ENCODE results near the gene OR10H4. TPM values are rescaled to one million over a fixed set of nuclear protein-coding genes. Genes with fewer than 3 reads are reported as not detected.

Gene OR10H4
- total and polyA plus RNA-seq, 2 of the 8 experiments (the other 6 are each of a cell fraction or from before 2014, with no cell fraction given), result not detected

GRCh38 chr19:15986701-15987100 is 37.9 kb downstream of the OR10H4 start:
- ChIA-PET CTCF (ENCODE audit: partially characterized antibody) (no interaction called here), POLR2A (ENCODE audit: partially characterized antibody) (no interaction called here)
- H3K23me2 ChIP-seq (ENCODE audit: low read depth, low read length), result no peaks in the 10 kb centered on the region
- no peaks in the 10 kb centered on the region for H3K79me2 ChIP-seq (ENCODE audit: control insufficient read depth in 1 of 2, insufficient read depth in 2 of 2, low read length in 2 of 2)
- no peak overlapping the region for H4K5ac ChIP-seq (ENCODE audit: insufficient read length, low read depth, low read length)
- H2BK12ac ChIP-seq (ENCODE audit: low read depth, low read length), result no peak overlapping the region
- no peak overlapping the region for H3K56ac ChIP-seq (replicated peaks; ENCODE audit: insufficient read length, low read depth, low read length)
- H3K27ac ChIP-seq (ENCODE audit: low read depth, low read length), result no peak overlapping the region
- no peak overlapping the region for H3K4me3 ChIP-seq (ENCODE audit: extremely low read depth in 1 of 4, insufficient read depth in 2 of 4, low read depth in 3 of 4, low read length in 4 of 4)
- H2AFZ ChIP-seq (ENCODE audit: low read length), result no peak overlapping the region
- no peak overlapping the region for H2BK5ac ChIP-seq (ENCODE audit: low read depth, low read length)
- H3K14ac ChIP-seq (ENCODE audit: insufficient read length), result no peak overlapping the region
- H4K20me1 ChIP-seq (replicated peaks in 1 of 2; ENCODE audit: control insufficient read depth in 1 of 2, insufficient read depth in 2 of 2, low read length in 2 of 2), result no peaks in the 10 kb centered on the region
- peaks cover 51 to 67% of the 10 kb centered on the region in 2 experiments for H3K9me3 ChIP-seq (ENCODE audit: insufficient read depth in 2 of 2, low read depth in 1 of 2, low read length in 1 of 2)
- no peak overlapping the region for H2AK5ac ChIP-seq (ENCODE audit: low read depth, low read length)
- WGBS, 2 experiments (ENCODE audit: extremely low coverage in 1 of 2, insufficient coverage in 1 of 2, insufficient read length in 1 of 2, insufficient replicate concordance in 2 of 2, low coverage in 1 of 2, low lambda C conversion rate in 2 of 2, missing lambda C conversion rate in 1 of 2), result 67% methylated on average over 2 of the region's 2 CpGs; no CpG with 5 or more reads in 1 of the 2 experiments
- H3K27me3 ChIP-seq (replicated peaks in 1 of 4; ENCODE audit: control insufficient read depth in 3 of 4, extremely low read depth in 1 of 4, insufficient read depth in 3 of 4, low read length in 3 of 4), result no peaks in the 10 kb centered on the region
- no peak for DNase-seq (ENCODE audit: low read depth in 1 of 2, low spot score in 2 of 2)
- no peaks in the 10 kb centered on the region for H3K4me1 ChIP-seq (replicated peaks in 1 of 4; ENCODE audit: control insufficient read depth in 3 of 4, insufficient read depth in 4 of 4, low read length in 3 of 4)
- H2BK120ac ChIP-seq (replicated peaks; ENCODE audit: low read depth, low read length), result no peak overlapping the region
- no peak for TF ChIP-seq SP4 (IDR thresholded peaks at IDR 0.05; ENCODE audit: low read length)
- no peak overlapping the region for H4K91ac ChIP-seq (replicated peaks; ENCODE audit: insufficient read length, low read length)
- no peak overlapping the region for H3K18ac ChIP-seq (ENCODE audit: extremely low read depth, low read length)
- no peak overlapping the region for H2BK15ac ChIP-seq (ENCODE audit: low read length)
- no peak overlapping the region for H4K8ac ChIP-seq (ENCODE audit: extremely low read depth, insufficient read depth, low read length)
- no peak overlapping the region for H3K23ac ChIP-seq (ENCODE audit: insufficient read length)
- FAIRE-seq, result no peak
- H3K4me2 ChIP-seq (ENCODE audit: insufficient read depth in 1 of 2, low read depth in 2 of 2, low read length in 2 of 2), result no peak overlapping the region
- no peak overlapping the region for H3K4ac ChIP-seq (replicated peaks; ENCODE audit: insufficient read length, low read depth, low read length)
- H3K79me1 ChIP-seq (ENCODE audit: low read depth, low read length), result no peaks in the 10 kb centered on the region
- no peak overlapping the region for H3K9ac ChIP-seq (replicated peaks in 1 of 4; ENCODE audit: extremely low read depth in 1 of 4, low read depth in 3 of 4, low read length in 3 of 4)
- H2BK20ac ChIP-seq (ENCODE audit: low read length), result no peak overlapping the region
- H3K36me3 ChIP-seq (ENCODE audit: control insufficient read depth in 2 of 4, insufficient read depth in 4 of 4, low read length in 3 of 4), result no peaks in the 10 kb centered on the region

All from H1 (cell line).